Astrocyte of the hippocampus (primary cell): Measurements from ENCODE around the gene CD302.
"Not testable (repeated sequence)": the region's sequence is repeated elsewhere in the genome, so short reads cannot be mapped to it uniquely, and the experiment has no call there.

Source experiments
- DNase-seq: peaks from one replicate; pipeline ENCODE4 v3.0.0; 2011; ENCODE audit warnings: low read depth, low spot score

Gene CD302

DNA sequence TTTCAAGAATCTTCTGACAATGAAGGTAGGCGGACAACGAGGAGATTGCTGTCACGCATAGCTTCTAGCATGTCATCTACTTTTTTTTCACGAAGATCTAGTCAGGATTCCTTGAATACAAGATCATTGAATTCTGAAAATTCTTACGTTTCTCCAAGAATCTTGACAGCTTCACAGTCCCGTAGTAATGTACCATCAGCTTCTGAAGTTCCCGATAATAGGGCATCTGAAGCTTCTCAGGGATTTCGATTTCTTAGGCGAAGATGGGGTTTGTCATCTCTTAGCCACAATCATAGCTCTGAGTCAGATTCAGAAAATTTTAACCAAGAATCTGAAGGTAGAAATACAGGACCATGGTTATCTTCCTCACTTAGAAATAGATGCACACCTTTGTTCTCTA is 49.9 kb downstream of the CD302 start:
- no peak for DNase-seq

- not testable (repeated sequence) for DNase-seq
These were observed 52.8 kb downstream of the CD302 start for GRCh38 chr2:159745237-159745636.

- peak; percentile 86 for DNase-seq
These were observed 53.6 kb downstream of the CD302 start for GRCh38 chr2:159744363-159744762.

GRCh38 chr2:159742846-159743245 is 55.2 kb downstream of the CD302 start:
- DNase-seq, result no peak

GRCh38 chr2:159738509-159739390 is 59.3 kb downstream of the CD302 start:
- no peak for DNase-seq

DNA sequence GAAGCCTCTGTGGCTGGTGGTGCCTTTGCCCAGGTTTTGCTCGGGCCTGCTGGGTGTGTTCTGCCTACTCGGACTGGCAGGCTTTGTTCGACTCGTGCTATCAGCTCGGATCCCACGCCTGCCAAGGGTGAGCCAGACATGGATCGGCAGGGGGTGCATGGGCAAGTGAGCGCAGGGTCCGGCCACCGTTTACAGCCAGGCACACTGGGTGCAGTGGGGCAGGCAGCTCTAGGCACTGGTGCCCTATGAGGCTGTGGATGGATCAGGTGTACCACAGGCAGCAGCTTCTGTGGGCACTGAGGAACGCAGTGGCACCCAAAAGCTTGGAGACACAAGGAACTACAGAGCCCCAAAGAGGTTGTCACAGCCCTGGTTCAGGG is 60.1 kb downstream of the CD302 start:
- no peak for DNase-seq

DNA sequence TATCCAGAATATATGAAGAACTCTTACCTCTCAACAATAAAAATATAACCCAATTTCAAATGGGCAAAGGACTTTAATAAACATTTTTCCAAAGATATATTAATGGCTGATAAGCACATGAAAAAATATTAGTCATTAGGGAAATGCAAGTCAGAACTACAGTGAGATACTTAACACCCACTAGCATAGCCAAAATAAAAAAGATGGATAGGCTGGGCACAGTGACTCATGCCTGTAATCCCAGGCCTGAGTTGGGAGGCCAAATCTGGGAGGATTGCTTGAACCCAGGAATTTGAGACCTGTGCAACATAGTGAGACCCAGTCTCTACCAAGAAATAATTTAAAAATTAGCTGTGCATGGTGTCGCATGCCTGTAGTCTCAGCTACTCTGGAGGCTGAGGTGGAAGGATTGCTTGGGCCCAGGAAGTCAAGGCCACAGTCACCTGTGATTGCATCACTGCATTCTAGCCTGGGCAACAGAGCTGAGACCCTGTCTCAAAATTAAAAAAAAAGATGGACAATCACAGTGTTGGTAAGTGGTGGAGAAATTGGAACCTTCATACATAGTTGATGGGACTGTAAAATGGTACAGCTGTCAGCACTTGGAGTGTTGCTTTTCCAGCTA is 60.6 kb downstream of the CD302 start:
- DNase-seq, result no peak

- peak; percentile 23 for DNase-seq
These were observed 62.0 kb downstream of the CD302 start for GRCh38 chr2:159736048-159736447.

- DNase-seq, result no peak
These were observed 62.4 kb downstream of the CD302 start for GRCh38 chr2:159735648-159736047.

GRCh38 chr2:159728629-159729028 is 69.4 kb downstream of the CD302 start:
- DNase-seq, result no peak

DNA sequence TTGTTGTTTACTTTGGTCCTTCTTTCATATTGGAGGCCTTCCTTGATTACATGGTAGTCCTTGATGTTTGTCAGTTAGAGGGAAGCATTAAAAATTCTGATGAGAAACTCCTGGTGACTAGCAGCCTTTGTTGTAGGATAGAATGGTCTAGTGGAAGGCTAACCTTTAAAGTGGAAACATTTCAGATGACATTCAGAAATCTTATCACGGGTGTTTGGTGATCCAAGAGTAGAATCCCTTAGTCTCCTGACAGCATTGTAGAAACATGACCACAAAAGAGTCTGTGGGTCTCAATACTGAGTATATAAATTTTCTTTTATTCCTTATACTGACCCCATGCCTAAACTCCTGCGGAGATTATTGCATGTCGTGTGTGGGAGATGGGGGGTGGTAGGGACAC is 72.3 kb downstream of the CD302 start:
- DNase-seq, result no peak

DNA sequence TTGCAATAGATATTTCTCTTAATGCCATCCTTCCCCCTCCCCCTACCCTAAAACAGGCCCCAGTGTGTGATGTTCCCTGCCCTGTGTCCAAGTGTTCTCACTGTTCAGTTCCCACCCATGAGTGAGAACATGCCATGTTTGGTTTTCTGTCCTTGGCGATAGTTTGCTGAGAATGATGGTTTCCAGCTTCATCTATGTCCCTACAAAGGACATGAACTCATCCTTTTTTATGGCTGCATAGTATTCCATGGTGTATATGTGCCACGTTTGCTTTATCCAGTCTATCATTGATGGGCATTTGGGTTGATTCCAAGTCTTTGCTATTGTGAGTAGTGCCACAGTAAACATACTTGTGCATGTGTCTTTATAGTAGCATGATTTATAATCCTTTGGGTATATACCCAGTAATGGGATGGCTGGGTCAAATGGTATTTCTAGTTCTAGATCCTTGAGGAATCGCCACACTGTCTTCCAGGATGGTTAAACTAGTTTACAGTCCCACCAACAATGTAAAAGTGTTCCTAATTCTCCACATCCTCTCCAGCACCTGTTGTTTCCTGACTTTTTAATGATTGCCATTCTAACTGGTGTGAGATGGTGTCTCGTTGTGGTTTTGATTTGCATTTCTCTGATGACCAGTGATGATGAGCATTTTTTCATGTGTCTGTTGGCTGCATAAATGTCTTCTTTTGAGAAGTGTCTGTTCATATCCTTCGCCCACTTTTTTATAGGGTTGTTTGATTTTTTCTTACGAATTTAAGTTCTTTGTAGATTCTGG is 73.0 kb downstream of the CD302 start:
- not testable (repeated sequence) for DNase-seq

- no peak for DNase-seq
These were observed 75.4 kb downstream of the CD302 start for GRCh38 chr2:159722580-159722979.

DNA sequence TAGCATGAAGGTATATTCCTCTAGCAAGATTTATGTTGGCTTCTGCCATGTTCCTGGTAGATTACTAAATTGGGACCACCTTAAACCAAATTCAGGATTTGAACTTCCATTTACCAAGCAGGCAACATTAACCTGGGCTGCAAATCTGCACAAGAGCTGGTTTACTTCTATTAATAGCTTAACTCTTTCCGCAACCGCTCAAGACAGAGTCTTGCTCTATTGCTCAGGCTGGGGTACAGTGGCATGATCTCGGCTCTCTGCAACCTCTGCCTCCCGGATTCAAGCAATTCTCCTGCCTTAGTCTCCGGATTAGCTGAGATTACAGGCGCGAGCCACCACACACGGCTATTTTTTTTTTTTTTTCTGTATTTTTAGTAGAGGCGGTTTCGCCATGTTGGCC is 77.3 kb downstream of the CD302 start:
- DNase-seq, result no peak
